B cell (primary cell): Measurements from ENCODE around the gene CACNA2D3. TPM values are rescaled to one million over a fixed set of nuclear protein-coding genes. Genes with fewer than 3 reads are reported as not detected.

Source experiments
- ATAC-seq: fragments of 200-7000 bp; cut with Tn5 transposase; one replicate; pipeline ENCODE4 v1.10.0; 2021; ENCODE audit warnings: low read depth, mild to moderate bottlenecking, moderate number of reproducible peaks, moderate library complexity
- CTCF ChIA-PET: fragments of 350-600 bp; sonication (Branson Sonifier 250); formaldehyde crosslinking; loops from one replicate; lab custom pipeline; 2021; ENCODE audit warnings: antibody characterized with exemption, inconsistent platforms; lab: Charles Lee
- POLR2A ChIA-PET: fragments of 350-600 bp; sonication (Branson Sonifier 250); formaldehyde crosslinking; loops from one replicate; lab custom pipeline; 2021; ENCODE audit warnings: antibody characterized with exemption; lab: Charles Lee
- DNase-seq: peaks from one replicate; pipeline ENCODE4 v3.0.0; 2013
- H2AFZ ChIP-seq: 2 replicates; pipeline ENCODE4 v1.6.1; 2012; ENCODE audit warnings: mild to moderate bottlenecking, low read depth, low read length; ENCODE audit not compliant: insufficient read depth, poor library complexity, severe bottlenecking
- H3K27ac ChIP-seq, 2 donors: 1 replicate in 1 of 2; 2 replicates in 1 of 2; pipeline ENCODE4 v1.5.1; 2012 to 2013; ENCODE audit warnings: low read length in 2 of 2, mild to moderate bottlenecking in 2 of 2, moderate library complexity in 1 of 2
- H3K27me3 ChIP-seq, 4 experiments: fragments of 200-600 bp in 1 of 4; sonication (generic) in 1 of 4; replicated peaks in 1 of 4; 1 replicate in 2 of 4; 2 replicates in 2 of 4; pipeline versions ENCODE4 v1.6.1 to v1.7.0; 2013 to 2016; ENCODE audit warnings: low read length in 3 of 4, mild to moderate bottlenecking in 2 of 4, mixed read lengths in 1 of 4, moderate library complexity in 1 of 4; ENCODE audit not compliant: insufficient read depth in 4 of 4, control insufficient read depth in 3 of 4; ENCODE audit errors: control extremely low read depth in 1 of 4
- H3K36me3 ChIP-seq, 2 experiments: replicated peaks in 1 of 2; 1 replicate in 1 of 2; 2 replicates in 1 of 2; pipeline versions ENCODE4 v1.6.1 to v1.7.1; 2013; ENCODE audit warnings: low read length in 1 of 2; ENCODE audit not compliant: insufficient read depth in 2 of 2, control insufficient read depth in 1 of 2; ENCODE audit errors: control extremely low read depth in 1 of 2, extremely low read depth in 1 of 2
- H3K4me1 ChIP-seq, 2 donors: fragments of 200-600 bp in 1 of 2; sonication (generic) in 1 of 2; 1 replicate in 1 of 2; 2 replicates in 1 of 2; pipeline versions ENCODE4 v1.5.1 to v1.6.1; 2013 to 2017; ENCODE audit warnings: low read length in 2 of 2; ENCODE audit not compliant: control insufficient read depth in 2 of 2, insufficient read depth in 2 of 2
- H3K4me2 ChIP-seq: replicated peaks from 2 replicates; pipeline ENCODE3; 2012; ENCODE audit warnings: mild to moderate bottlenecking, low read depth, low read length; ENCODE audit not compliant: poor library complexity, severe bottlenecking
- H3K4me3 ChIP-seq, 5 experiments: fragments of 200-600 bp in 1 of 5; sonication (generic) in 1 of 5; 1 replicate in 3 of 5; 2 replicates in 2 of 5; pipeline versions ENCODE4 v1.5.1 to v1.7.0; 2011 to 2016; ENCODE audit warnings: low read length in 4 of 5, mild to moderate bottlenecking in 4 of 5, low read depth in 2 of 5, control low read depth in 1 of 5, moderate library complexity in 1 of 5; ENCODE audit not compliant: insufficient read depth in 1 of 5; ENCODE audit errors: control extremely low read depth in 1 of 5, extremely low read depth in 1 of 5
- H3K79me2 ChIP-seq: fragments of 200-600 bp; sonication (generic); one replicate; pipeline ENCODE4 v1.6.0; 2016; ENCODE audit warnings: low read length; ENCODE audit not compliant: control insufficient read depth, insufficient read depth
- H3K9ac ChIP-seq: fragments of 200-600 bp; sonication (generic); 2 replicates; pipeline ENCODE4 v1.6.1; 2017; ENCODE audit warnings: mild to moderate bottlenecking, low read length, moderate library complexity
- H3K9me3 ChIP-seq, 3 donors: one replicate each; pipeline versions ENCODE4 v1.6.1 to v1.7.1; 2013; ENCODE audit warnings: low read length in 2 of 3; ENCODE audit not compliant: control insufficient read depth in 2 of 3, insufficient read depth in 1 of 3; ENCODE audit errors: control extremely low read depth in 1 of 3
- H4K20me1 ChIP-seq: 2 replicates; pipeline ENCODE4 v1.6.0; 2012; ENCODE audit warnings: mild to moderate bottlenecking, low read length; ENCODE audit not compliant: insufficient read depth, control insufficient read depth, poor library complexity, severe bottlenecking
- H3K27ac Mint-ChIP-seq: one replicate; pipeline ENCODE4 v1.8.0; 2021; ENCODE audit warnings: mixed read lengths
- H3K27me3 Mint-ChIP-seq: one replicate; pipeline ENCODE4 v1.8.0; 2021; ENCODE audit warnings: mixed read lengths
- H3K4me1 Mint-ChIP-seq: one replicate; pipeline ENCODE4 v1.8.0; 2021; ENCODE audit warnings: mixed read lengths
- H3K4me3 Mint-ChIP-seq: one replicate; pipeline ENCODE4 v1.8.0; 2021; ENCODE audit warnings: mixed read lengths
- H3K9me3 Mint-ChIP-seq: one replicate; pipeline ENCODE4 v1.8.0; 2022; ENCODE audit warnings: mixed read lengths; ENCODE audit not compliant: insufficient read depth
- CTCF ChIP-seq: fragments of 200-600 bp; IDR thresholded peaks from one replicate; pipeline ENCODE4 v1.8.0; 2022; ENCODE audit warnings: antibody characterized with exemption, mild to moderate bottlenecking
- EZH2 ChIP-seq: IDR thresholded peaks from 2 replicates; pipeline ENCODE4 v1.6.1; 2012; ENCODE audit warnings: borderline replicate concordance, low read depth, mild to moderate bottlenecking, moderate library complexity, low read length; ENCODE audit not compliant: insufficient read depth, poor library complexity, severe bottlenecking
- WGBS: methylation state at CpG from one replicate; pipeline ENCODE4 v1.1.5; 2013; ENCODE audit warnings: missing lambda C conversion rate; ENCODE audit not compliant: insufficient coverage; 5-methylcytosine and 5-hydroxymethylcytosine counted together
- intact Hi-C: fragments of 100-400 bp; cut with micrococcal nuclease; formaldehyde crosslinking; loops from one replicate; pipeline ENCODE4 v1.10.0; 2022
- polyA plus RNA-seq: library from polyadenylated mRNA; depleted of rRNA; stranded (reverse); fragments of >200 nt; gene quantifications from 2 replicates; pipeline ENCODE4 v1.2.3, GENCODE V29; 2012
- total RNA-seq, 2 donors: library from RNA; stranded (reverse); fragments of 120-200 nt in 1 of 2; gene quantifications; 1 replicate in 1 of 2; 2 replicates in 1 of 2; pipeline versions ENCODE4 v1.2.3 to v1.2.4, GENCODE V29; 2013 to 2022

CACNA2D3 gene
- total and polyA plus RNA-seq, 2 donors (not counting 1 experiment from before 2014, with no cell fraction given), result not detected

- no peak for TF ChIP-seq CTCF
- TF ChIP-seq EZH2, result no peak
- Mint-ChIP-seq H3K27ac (no peak overlapping the region), H3K4me1 (no peaks in the 10 kb centered on the region), H3K4me3 (no peak overlapping the region), H3K9me3 (peaks cover 4% of the 10 kb centered on the region), H3K27me3 (peaks cover 4% of the 10 kb centered on the region)
- ChIA-PET CTCF (no interaction called here), POLR2A (no interaction called here)
- no peaks in the 10 kb centered on the region for H4K20me1 ChIP-seq
- H3K4me1 ChIP-seq, result no peaks in the 10 kb centered on the region
- H3K9me3 ChIP-seq, result no peaks in the 10 kb centered on the region
- intact Hi-C loops, result no loop called here
- DNase-seq (no peak), ATAC-seq (no peak)
- no peak overlapping the region for H2AFZ ChIP-seq
- no peak overlapping the region for H3K27ac ChIP-seq
- no peak overlapping the region for H3K4me3 ChIP-seq
- WGBS, result 77% methylated on average over 7 of the region's 9 CpGs
- H3K9ac ChIP-seq, result no peak overlapping the region
- H3K36me3 ChIP-seq, result no peaks in the 10 kb centered on the region
- H3K79me2 ChIP-seq, result no peaks in the 10 kb centered on the region
- no peaks in the 10 kb centered on the region for H3K27me3 ChIP-seq
- H3K4me2 ChIP-seq, result no peak overlapping the region
Observed at GRCh38 chr3:54198556-54198955, 76.2 kb downstream of the CACNA2D3 start.

GRCh38 chr3:54202054-54202453 lies 79.7 kb downstream of the CACNA2D3 start:
- DNase-seq, result no peak
- H3K27ac Mint-ChIP-seq, result no peak overlapping the region
- POLR2A ChIA-PET, result no interaction called here

More at GRCh38 chr3:54202054-54202453, 79.7 kb downstream of the CACNA2D3 start:
- H3K4me3 ChIP-seq, result no peak overlapping the region
- CTCF ChIA-PET, result no interaction called here
- ATAC-seq, result no peak
- H3K27me3 Mint-ChIP-seq, result peaks cover 4% of the 10 kb centered on the region
- H3K9me3 Mint-ChIP-seq, result no peaks in the 10 kb centered on the region
- H3K27me3 ChIP-seq, result no peaks in the 10 kb centered on the region
- no peak for TF ChIP-seq EZH2
- no peak for TF ChIP-seq CTCF
- no peaks in the 10 kb centered on the region for H3K4me1 Mint-ChIP-seq
- no peaks in the 10 kb centered on the region for H3K9me3 ChIP-seq
- no peak overlapping the region for H3K4me3 Mint-ChIP-seq
- WGBS, result 43% methylated on average over 2 of the region's 5 CpGs
- intact Hi-C loops, result no loop called here
- H3K36me3 ChIP-seq, result no peaks in the 10 kb centered on the region
- no peaks in the 10 kb centered on the region for H4K20me1 ChIP-seq
- no peaks in the 10 kb centered on the region for H3K79me2 ChIP-seq
- no peak overlapping the region for H3K27ac ChIP-seq
- no peak overlapping the region for H3K9ac ChIP-seq
- H3K4me1 ChIP-seq, result no peaks in the 10 kb centered on the region
- no peak overlapping the region for H2AFZ ChIP-seq
- H3K4me2 ChIP-seq, result no peak overlapping the region
